PC-3 (cell line): ENCODE measurements around the gene OR6M1.

Experiments
- CTCF ChIP-seq: fragments of 300-600 bp; sonication (generic); conservative IDR thresholded peaks from 2 replicates; pipeline ENCODE4 v1.5.1; 2017; ENCODE audit warnings: antibody characterized with exemption, low read depth, mild to moderate bottlenecking, low read length
- EZH2 ChIP-seq: fragments of 300-600 bp; sonication (generic); IDR thresholded peaks from one replicate; pipeline ENCODE4 v1.6.1; 2017; ENCODE audit warnings: antibody characterized with exemption, mild to moderate bottlenecking, low read length; ENCODE audit not compliant: unreplicated experiment

- TF ChIP-seq CTCF (no peak), EZH2 (no peak)
These were observed 45.0 kb upstream of the OR6M1 start for GRCh38 chr11:123851110-123851509.
